Astrocyte (in vitro differentiated cells and primary cell): ENCODE results near the gene PDCD1.

ENCODE experiments used
- EZH2 ChIP-seq: IDR thresholded peaks from 2 replicates; pipeline ENCODE4 v1.6.1; 2012; ENCODE audit warnings: mild to moderate bottlenecking, low read length, inconsistent platforms; ENCODE audit not compliant: insufficient read depth
- TF ChIP-seq, protein P1 (sequence below): IDR thresholded peaks from 2 replicates; pipeline ENCODE4 v1.5.1; 2011; ENCODE audit warnings: low read depth, mild to moderate bottlenecking, inconsistent platforms, low read length, moderate library complexity; ENCODE audit not compliant: insufficient read depth

DNA sequence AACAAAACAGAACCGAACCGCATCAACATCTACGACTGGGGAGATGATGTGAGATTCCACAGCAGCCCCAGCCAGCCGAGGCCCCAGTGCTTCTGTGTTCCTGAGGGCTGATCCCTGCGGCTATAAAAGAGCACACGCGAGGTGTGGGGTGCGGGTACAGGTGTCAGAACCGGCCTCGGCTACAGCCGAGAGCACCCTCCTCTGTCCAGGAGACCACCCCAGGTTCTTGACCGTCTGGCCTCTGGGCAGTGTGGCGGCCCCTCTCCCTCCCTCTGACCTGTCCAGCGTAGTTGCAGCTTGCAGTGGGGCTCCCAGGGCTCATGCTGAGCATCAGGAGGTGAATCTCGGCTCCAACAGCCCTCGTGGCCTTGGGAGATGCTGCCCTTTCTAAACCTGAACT is 34.6 kb upstream of the PDCD1 start:
- TF ChIP-seq, protein P1, sequence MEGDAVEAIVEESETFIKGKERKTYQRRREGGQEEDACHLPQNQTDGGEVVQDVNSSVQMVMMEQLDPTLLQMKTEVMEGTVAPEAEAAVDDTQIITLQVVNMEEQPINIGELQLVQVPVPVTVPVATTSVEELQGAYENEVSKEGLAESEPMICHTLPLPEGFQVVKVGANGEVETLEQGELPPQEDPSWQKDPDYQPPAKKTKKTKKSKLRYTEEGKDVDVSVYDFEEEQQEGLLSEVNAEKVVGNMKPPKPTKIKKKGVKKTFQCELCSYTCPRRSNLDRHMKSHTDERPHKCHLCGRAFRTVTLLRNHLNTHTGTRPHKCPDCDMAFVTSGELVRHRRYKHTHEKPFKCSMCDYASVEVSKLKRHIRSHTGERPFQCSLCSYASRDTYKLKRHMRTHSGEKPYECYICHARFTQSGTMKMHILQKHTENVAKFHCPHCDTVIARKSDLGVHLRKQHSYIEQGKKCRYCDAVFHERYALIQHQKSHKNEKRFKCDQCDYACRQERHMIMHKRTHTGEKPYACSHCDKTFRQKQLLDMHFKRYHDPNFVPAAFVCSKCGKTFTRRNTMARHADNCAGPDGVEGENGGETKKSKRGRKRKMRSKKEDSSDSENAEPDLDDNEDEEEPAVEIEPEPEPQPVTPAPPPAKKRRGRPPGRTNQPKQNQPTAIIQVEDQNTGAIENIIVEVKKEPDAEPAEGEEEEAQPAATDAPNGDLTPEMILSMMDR: no peak
- no peak for TF ChIP-seq EZH2
